H1 (cell line): Measurements from ENCODE around the gene NR2C2. TPM values are rescaled to one million over a fixed set of nuclear protein-coding genes. Genes with fewer than 3 reads are reported as not detected.

Experiments
- CTCF ChIA-PET: fragments of 300-600 bp; sonication (Branson Sonifier 250); formaldehyde crosslinking; loops from one replicate; lab custom pipeline; 2021; ENCODE audit not compliant: partially characterized antibody; lab: Charles Lee
- POLR2A ChIA-PET: fragments of 300-600 bp; sonication (Branson Sonifier 250); formaldehyde crosslinking; loops from one replicate; lab custom pipeline; 2021; ENCODE audit warnings: inconsistent platforms; ENCODE audit not compliant: partially characterized antibody; lab: Charles Lee
- DNase-seq, 2 experiments: peaks; one replicate each; pipeline versions ENCODE4 v3.0.0 to v3.0.0-alpha.2; 2010 to 2022; ENCODE audit warnings: low spot score in 2 of 2, low read depth in 1 of 2, mixed read lengths in 1 of 2
- FAIRE-seq: peaks from 2 replicates; lab custom pipeline; 2011; peaks lifted over from hg19 to GRCh38; lab: Jason Lieb, UNC
- H2AFZ ChIP-seq: 2 replicates; pipeline ENCODE4 v1.8.1; 2012; ENCODE audit warnings: low read length, inconsistent platforms
- H2AK5ac ChIP-seq: 2 replicates; pipeline ENCODE4 v1.6.1; 2013; ENCODE audit warnings: low read depth, low read length
- H2BK120ac ChIP-seq: replicated peaks from 2 replicates; pipeline ENCODE3; 2013; ENCODE audit warnings: low read depth, low read length, inconsistent platforms
- H2BK12ac ChIP-seq: 2 replicates; pipeline ENCODE4 v1.6.1; 2013; ENCODE audit warnings: low read depth, low read length
- H2BK15ac ChIP-seq: 2 replicates; pipeline ENCODE4 v1.6.1; 2013; ENCODE audit warnings: low read length
- H2BK20ac ChIP-seq: 2 replicates; pipeline ENCODE4 v1.6.1; 2013; ENCODE audit warnings: low read length
- H2BK5ac ChIP-seq: 2 replicates; pipeline ENCODE4 v1.6.1; 2013; ENCODE audit warnings: low read depth, low read length
- H3K14ac ChIP-seq: 2 replicates; pipeline ENCODE4 v1.6.1; 2013; ENCODE audit warnings: inconsistent platforms; ENCODE audit not compliant: insufficient read length
- H3K18ac ChIP-seq: 2 replicates; pipeline ENCODE4 v1.6.1; 2013; ENCODE audit warnings: low read length; ENCODE audit errors: extremely low read depth
- H3K23ac ChIP-seq: 2 replicates; pipeline ENCODE4 v1.6.1; 2013; ENCODE audit warnings: inconsistent platforms; ENCODE audit not compliant: insufficient read length
- H3K23me2 ChIP-seq: 2 replicates; pipeline ENCODE4 v1.6.1; 2013; ENCODE audit warnings: low read depth, low read length
- H3K27ac ChIP-seq: 2 replicates; pipeline ENCODE4 v1.6.1; 2011; ENCODE audit warnings: low read depth, low read length, inconsistent platforms
- H3K27me3 ChIP-seq, 4 experiments: replicated peaks in 1 of 4; 1 replicate in 1 of 4; 2 replicates in 3 of 4; pipeline versions ENCODE4 v1.6.1 to v1.8.1; 2011 to 2013; ENCODE audit warnings: low read length in 3 of 4, mild to moderate bottlenecking in 3 of 4, inconsistent platforms in 2 of 4, mixed read lengths in 2 of 4, moderate library complexity in 1 of 4; ENCODE audit not compliant: control insufficient read depth in 3 of 4, insufficient read depth in 3 of 4; ENCODE audit errors: extremely low read depth in 1 of 4
- H3K36me3 ChIP-seq, 4 experiments: 2 replicates each; pipeline versions ENCODE4 v1.6.1 to v1.8.1; 2011 to 2013; ENCODE audit warnings: mild to moderate bottlenecking in 4 of 4, low read length in 3 of 4, moderate library complexity in 2 of 4, control low read depth in 1 of 4, inconsistent platforms in 1 of 4; ENCODE audit not compliant: insufficient read depth in 4 of 4, control insufficient read depth in 2 of 4
- H3K4ac ChIP-seq: replicated peaks from 2 replicates; pipeline ENCODE3; 2013; ENCODE audit warnings: low read length, low read depth, mixed read lengths, inconsistent platforms; ENCODE audit not compliant: insufficient read length
- H3K4me1 ChIP-seq, 4 experiments: replicated peaks in 1 of 4; 1 replicate in 1 of 4; 2 replicates in 3 of 4; pipeline versions ENCODE4 v1.6.1 to v1.8.1; 2011 to 2013; ENCODE audit warnings: low read length in 3 of 4, inconsistent platforms in 2 of 4, mixed read lengths in 1 of 4; ENCODE audit not compliant: insufficient read depth in 4 of 4, control insufficient read depth in 3 of 4
- H3K4me2 ChIP-seq, 2 experiments: 2 replicates each; pipeline versions ENCODE4 v1.6.1 to v1.8.1; 2011 to 2013; ENCODE audit warnings: low read depth in 2 of 2, low read length in 2 of 2, control low read depth in 1 of 2, inconsistent platforms in 1 of 2, mild to moderate bottlenecking in 1 of 2; ENCODE audit not compliant: insufficient read depth in 1 of 2
- H3K4me3 ChIP-seq, 4 experiments: fragments of 200-600, 300-600 bp in 1 of 4; sonication (generic), shearing (Covaris generic), sonication (Bioruptor Twin) in 1 of 4; 2 replicates each; pipeline versions ENCODE4 v1.5.1 to v1.8.1; 2011 to 2016; ENCODE audit warnings: low read length in 4 of 4, low read depth in 3 of 4, control low read depth in 2 of 4, inconsistent platforms in 2 of 4, mild to moderate bottlenecking in 2 of 4, mixed read lengths in 1 of 4, moderate library complexity in 1 of 4; ENCODE audit not compliant: insufficient read depth in 2 of 4; ENCODE audit errors: extremely low read depth in 1 of 4
- H3K56ac ChIP-seq: replicated peaks from 2 replicates; pipeline ENCODE3; 2013; ENCODE audit warnings: low read depth, mild to moderate bottlenecking, mixed read lengths, low read length, inconsistent platforms; ENCODE audit not compliant: insufficient read length
- H3K79me1 ChIP-seq: 2 replicates; pipeline ENCODE4 v1.6.1; 2013; ENCODE audit warnings: low read depth, low read length, control low read depth
- H3K79me2 ChIP-seq, 2 experiments: 2 replicates each; pipeline versions ENCODE4 v1.6.1 to v1.8.1; 2012 to 2013; ENCODE audit warnings: low read length in 2 of 2, mild to moderate bottlenecking in 2 of 2, inconsistent platforms in 1 of 2; ENCODE audit not compliant: insufficient read depth in 2 of 2, control insufficient read depth in 1 of 2
- H3K9ac ChIP-seq, 4 experiments: replicated peaks in 1 of 4; 1 replicate in 1 of 4; 2 replicates in 3 of 4; pipeline versions ENCODE4 v1.6.1 to v1.8.1; 2011 to 2013; ENCODE audit warnings: low read depth in 3 of 4, low read length in 3 of 4, control low read depth in 2 of 4, mild to moderate bottlenecking in 2 of 4, moderate library complexity in 2 of 4, inconsistent platforms in 1 of 4; ENCODE audit errors: extremely low read depth in 1 of 4
- H3K9me3 ChIP-seq, 2 experiments: 2 replicates each; pipeline versions ENCODE4 v1.6.1 to v1.8.1; 2012 to 2013; ENCODE audit warnings: mild to moderate bottlenecking in 2 of 2, moderate library complexity in 2 of 2, control low read depth in 1 of 2, inconsistent platforms in 1 of 2, low read depth in 1 of 2, low read length in 1 of 2, mixed read lengths in 1 of 2; ENCODE audit not compliant: insufficient read depth in 2 of 2
- H4K20me1 ChIP-seq, 2 experiments: replicated peaks in 1 of 2; 2 replicates each; pipeline versions ENCODE3 to v1.8.1; 2011 to 2013; ENCODE audit warnings: inconsistent platforms in 2 of 2, low read length in 2 of 2, mild to moderate bottlenecking in 1 of 2; ENCODE audit not compliant: insufficient read depth in 2 of 2, control insufficient read depth in 1 of 2
- H4K5ac ChIP-seq: 2 replicates; pipeline ENCODE4 v1.6.1; 2013; ENCODE audit warnings: low read length, low read depth, mixed read lengths, inconsistent platforms; ENCODE audit not compliant: insufficient read length
- H4K8ac ChIP-seq: 2 replicates; pipeline ENCODE4 v1.8.0; 2013; ENCODE audit warnings: mild to moderate bottlenecking, moderate library complexity, low read length, inconsistent platforms; ENCODE audit not compliant: insufficient read depth; ENCODE audit errors: extremely low read depth
- H4K91ac ChIP-seq: replicated peaks from 2 replicates; pipeline ENCODE3; 2013; ENCODE audit warnings: low read length, mixed read lengths, inconsistent platforms; ENCODE audit not compliant: insufficient read length
- BRCA1 ChIP-seq: IDR thresholded peaks from 2 replicates; pipeline ENCODE4 v1.6.1; 2012; ENCODE audit warnings: low read depth, low read length, improper control_type of control experiment
- CBX5 ChIP-seq: fragments of 300-800, 300-1000 bp; sonication (generic); IDR thresholded peaks from 2 replicates; pipeline ENCODE4 v1.7.1; 2016; ENCODE audit warnings: antibody characterized with exemption, low read length, low read depth
- CEBPB ChIP-seq: IDR thresholded peaks from 2 replicates; pipeline ENCODE4 v1.6.1; 2012; ENCODE audit warnings: low read depth, low read length
- HDAC6 ChIP-seq: IDR thresholded peaks from one replicate; pipeline ENCODE4 v1.7.1; 2012; ENCODE audit warnings: low read depth, mild to moderate bottlenecking, inconsistent platforms, low read length, moderate library complexity
- MAFK ChIP-seq: IDR thresholded peaks from 2 replicates; pipeline ENCODE4 v1.6.1; 2012; ENCODE audit warnings: low read depth, mild to moderate bottlenecking, improper control_type of control experiment, low read length
- RNF2 ChIP-seq: fragments of 200-900, 300-1000 bp; sonication (generic); IDR thresholded peaks from 2 replicates; pipeline ENCODE4 v1.7.1; 2016; ENCODE audit warnings: borderline replicate concordance, low read depth, mild to moderate bottlenecking, antibody characterized with exemption, low read length; ENCODE audit not compliant: poor library complexity, severe bottlenecking; ENCODE audit errors: missing control alignments
- RXRA ChIP-seq: IDR thresholded peaks from 2 replicates; pipeline ENCODE4 v1.6.1; 2011; ENCODE audit warnings: low read depth, mild to moderate bottlenecking, low read length, moderate library complexity; ENCODE audit not compliant: insufficient read depth
- SIRT6 ChIP-seq: IDR thresholded peaks from one replicate; pipeline ENCODE4 v1.7.1; 2012; ENCODE audit warnings: low read length, inconsistent platforms
- TBP ChIP-seq: IDR thresholded peaks from 2 replicates; pipeline ENCODE4 v1.6.1; 2011; ENCODE audit warnings: low read depth, low read length, improper control_type of control experiment
- TCF12 ChIP-seq: IDR thresholded peaks from 2 replicates; pipeline ENCODE4 v1.6.1; 2011; ENCODE audit warnings: low read depth, mild to moderate bottlenecking, low read length
- TEAD4 ChIP-seq: IDR thresholded peaks from 2 replicates; pipeline ENCODE4 v1.6.1; 2012; ENCODE audit warnings: low read depth, low read length, inconsistent platforms, mixed read lengths
- WGBS, 2 experiments: shearing (Covaris generic) in 1 of 2; methylation state at CpG; one replicate each; pipeline versions ENCODE4 v1.1.6 to v1.1.7; 2013 to 2015; ENCODE audit warnings: low lambda C conversion rate in 2 of 2, mixed read lengths in 2 of 2, inconsistent platforms in 1 of 2, low coverage in 1 of 2, missing lambda C conversion rate in 1 of 2; ENCODE audit not compliant: insufficient replicate concordance in 2 of 2, insufficient coverage in 1 of 2, insufficient read length in 1 of 2; ENCODE audit errors: extremely low coverage in 1 of 2, missing lambda C conversion rate in 1 of 2; 5-methylcytosine and 5-hydroxymethylcytosine counted together
- polyA plus RNA-seq, 7 experiments: library from polyadenylated mRNA; depleted of rRNA in 3 of 7; stranded (reverse) in 5 of 7; unstranded in 2 of 7; fragments of >200 nt in 5 of 7; fragments of 200-250 nt in 2 of 7; gene quantifications; 1 replicate in 5 of 7; 2 replicates in 1 of 7; 4 replicates in 1 of 7; pipeline versions ENCODE4 v1.2.1 to v1.2.3, GENCODE V29; 2011 to 2013; ENCODE audit warnings: missing spikeins in 2 of 7, mixed read lengths in 2 of 7
- total RNA-seq: library from RNA; stranded (reverse); fragmentation: NEBNext Ultra II Directional; extraction: Animal tissue kit (Norgen Biotek cat#: 25700); gene quantifications from 2 replicates; pipeline ENCODE4 v1.2.1, GENCODE V29; 2021
- TF ChIP-seq, protein P1 (sequence below): IDR thresholded peaks from 2 replicates; pipeline ENCODE4 v1.6.1; 2011; ENCODE audit warnings: low read length, improper control_type of control experiment

NR2C2 gene
- total and polyA plus RNA-seq, 2 of the 8 experiments (the other 6 are each of a cell fraction or from before 2014, with no cell fraction given): 16.6 to 44.4 TPM

DNA sequence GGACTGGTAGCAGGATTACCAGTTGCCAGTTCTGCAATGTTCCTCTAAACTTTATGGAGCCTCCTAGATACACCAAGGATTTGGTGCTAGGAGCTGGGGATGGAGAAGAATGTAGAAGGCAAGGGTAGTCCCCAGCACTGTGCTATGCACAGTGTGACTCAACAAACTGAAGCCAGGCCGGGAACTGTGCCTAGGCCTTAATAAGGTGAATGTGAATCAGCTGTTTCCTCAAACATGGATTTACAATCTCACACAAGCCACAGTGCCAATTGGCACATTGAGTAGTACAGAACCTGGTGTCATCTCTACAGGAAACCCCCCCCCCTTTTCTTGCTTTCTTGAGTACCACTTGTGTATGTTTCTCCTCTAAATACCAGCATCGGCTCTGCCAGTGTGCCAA lies 85.3 kb downstream of the NR2C2 start:
- Histone ChIP-seq H3K9ac (no peak overlapping the region), H4K20me1 (peaks cover 3 to 5% of the 10 kb centered on the region in 2 experiments)

More for the DNA sequence above, 85.3 kb downstream of the NR2C2 start:
- Histone ChIP-seq H2BK15ac (no peak overlapping the region), H3K27me3 (no peaks in the 10 kb centered on the region), H3K27ac (no peak overlapping the region), H3K79me2 (no peaks in the 10 kb centered on the region), H3K18ac (no peak overlapping the region), H3K56ac (no peak overlapping the region), H3K4ac (no peak overlapping the region), H3K23me2 (no peaks in the 10 kb centered on the region), H3K9me3 (no peaks in the 10 kb centered on the region), H3K4me3 (no peak overlapping the region), H3K4me2 (no peak overlapping the region), H2BK5ac (no peak overlapping the region), H3K23ac (no peak overlapping the region), H2BK20ac (no peak overlapping the region), H2AK5ac (no peak overlapping the region), H2BK12ac (no peak overlapping the region), H2AFZ (no peak overlapping the region), H3K14ac (no peak overlapping the region), H3K79me1 (no peaks in the 10 kb centered on the region), H2BK120ac (no peak overlapping the region), H4K5ac (no peak overlapping the region), H4K8ac (no peak overlapping the region), H3K4me1 (no peaks in the 10 kb centered on the region), H3K36me3 (peaks cover 33 to 82% (median 60%) of the 10 kb centered on the region in 4 experiments), H4K91ac (no peak overlapping the region)
- WGBS, 2 experiments: 95% methylated on average over 2 of the region's 2 CpGs; no CpG with 5 or more reads in 1 of the 2 experiments
- no peak for DNase-seq
- no peak for TF ChIP-seq MAFK
- TF ChIP-seq TBP: no peak
- TF ChIP-seq TEAD4: no peak
- no peak for TF ChIP-seq RXRA
- TF ChIP-seq, protein P1, sequence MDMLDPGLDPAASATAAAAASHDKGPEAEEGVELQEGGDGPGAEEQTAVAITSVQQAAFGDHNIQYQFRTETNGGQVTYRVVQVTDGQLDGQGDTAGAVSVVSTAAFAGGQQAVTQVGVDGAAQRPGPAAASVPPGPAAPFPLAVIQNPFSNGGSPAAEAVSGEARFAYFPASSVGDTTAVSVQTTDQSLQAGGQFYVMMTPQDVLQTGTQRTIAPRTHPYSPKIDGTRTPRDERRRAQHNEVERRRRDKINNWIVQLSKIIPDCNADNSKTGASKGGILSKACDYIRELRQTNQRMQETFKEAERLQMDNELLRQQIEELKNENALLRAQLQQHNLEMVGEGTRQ: no peak
- no peak for TF ChIP-seq BRCA1
- no peak for TF ChIP-seq CEBPB
- no peak for TF ChIP-seq TCF12
- no peak for TF ChIP-seq CBX5
- no peak for TF ChIP-seq SIRT6
- no peak for TF ChIP-seq RNF2
- no peak for TF ChIP-seq HDAC6
- CTCF ChIA-PET: interaction anchor here (0.8 to 1.2 kb wide), 4 partner anchors 8 to 112 kb away, joined by 3 read pairs; no protein-coding TSS in a partner anchor
- POLR2A ChIA-PET: interaction anchor here (1.9 kb wide), 1 partner anchor 16 kb away, joined by 11 read pairs; no protein-coding TSS in a partner anchor
- no peak for FAIRE-seq
